Fibroblast of the aortic adventitia (primary cell): Measurements from ENCODE around the gene CACNA1D. TPM values are rescaled to one million over a fixed set of nuclear protein-coding genes. Genes with fewer than 3 reads are reported as not detected.

Experiments used
- DNase-seq: peaks from one replicate; pipeline ENCODE4 v3.0.0-alpha.2; 2010; ENCODE audit warnings: low read depth
- H3K4me3 ChIP-seq: 2 replicates; pipeline ENCODE4 v1.5.1; 2011; ENCODE audit warnings: low read depth, mild to moderate bottlenecking, control low read depth, low read length, moderate library complexity
- CTCF ChIP-seq: IDR thresholded peaks from 2 replicates; pipeline ENCODE4 v1.5.1; 2011; ENCODE audit warnings: mild to moderate bottlenecking, low read length, control low read depth, inconsistent platforms; ENCODE audit not compliant: insufficient read depth
- total RNA-seq: library from RNA; depleted of rRNA; stranded (reverse); fragments of >200 nt; gene quantifications from 2 replicates; pipeline ENCODE4 v1.2.3, GENCODE V29; 2012; ENCODE audit warnings: low replicate concordance

The CACNA1D gene
- total RNA-seq, 1 donor, result 1.9 TPM

DNA sequence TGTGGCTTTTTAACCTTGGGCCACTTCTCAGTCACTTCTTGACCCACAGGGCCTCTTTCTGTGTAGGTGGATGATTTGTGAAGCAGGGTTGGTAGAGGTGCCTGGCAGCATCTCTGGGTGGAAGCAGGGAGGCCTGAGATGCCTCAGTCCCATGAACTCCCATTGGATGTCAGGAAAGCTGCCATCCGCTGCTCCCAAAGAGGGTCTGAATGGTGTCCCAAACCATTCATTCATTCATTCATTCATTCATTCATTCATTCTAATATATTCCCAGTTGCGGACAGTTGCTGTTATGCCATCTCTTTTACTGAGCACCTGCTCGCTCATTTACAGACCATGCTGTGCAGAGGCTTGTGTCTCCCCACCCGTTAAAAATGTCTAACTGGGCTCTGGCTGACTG is 253.1 kb downstream of the CACNA1D start:
- H3K4me3 ChIP-seq, result no peak overlapping the region
- no peak for TF ChIP-seq CTCF
- no peak for DNase-seq

GRCh38 chr3:53748512-53749271 is 254.3 kb downstream of the CACNA1D start:
- TF ChIP-seq CTCF, result no peak
- no peak overlapping the region for H3K4me3 ChIP-seq
- no peak for DNase-seq

DNA sequence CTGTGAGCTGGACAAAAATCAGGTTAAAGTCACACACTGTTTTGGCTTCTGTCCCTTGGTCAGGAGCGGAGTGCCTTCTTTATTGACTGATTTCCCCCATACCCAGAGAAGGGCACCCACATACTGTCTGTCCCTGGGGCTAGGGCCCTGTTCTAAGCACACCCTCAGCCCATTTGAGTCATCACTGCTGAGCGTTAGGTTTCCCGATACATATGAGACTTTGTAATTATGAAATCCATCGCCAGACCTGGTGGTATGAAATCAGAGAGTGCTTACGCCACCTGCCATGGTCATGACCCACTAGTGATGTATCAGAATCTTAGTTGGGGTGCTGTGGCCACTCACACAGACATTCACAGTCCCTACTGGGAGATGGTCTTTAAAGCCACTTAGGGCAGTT is 255.0 kb downstream of the CACNA1D start:
- no peak for DNase-seq
- no peak for TF ChIP-seq CTCF
- no peak overlapping the region for H3K4me3 ChIP-seq

GRCh38 chr3:53750253-53751210 is 256.1 kb downstream of the CACNA1D start:
- no peak for TF ChIP-seq CTCF
- DNase-seq, result no peak
- H3K4me3 ChIP-seq, result no peak overlapping the region

DNA sequence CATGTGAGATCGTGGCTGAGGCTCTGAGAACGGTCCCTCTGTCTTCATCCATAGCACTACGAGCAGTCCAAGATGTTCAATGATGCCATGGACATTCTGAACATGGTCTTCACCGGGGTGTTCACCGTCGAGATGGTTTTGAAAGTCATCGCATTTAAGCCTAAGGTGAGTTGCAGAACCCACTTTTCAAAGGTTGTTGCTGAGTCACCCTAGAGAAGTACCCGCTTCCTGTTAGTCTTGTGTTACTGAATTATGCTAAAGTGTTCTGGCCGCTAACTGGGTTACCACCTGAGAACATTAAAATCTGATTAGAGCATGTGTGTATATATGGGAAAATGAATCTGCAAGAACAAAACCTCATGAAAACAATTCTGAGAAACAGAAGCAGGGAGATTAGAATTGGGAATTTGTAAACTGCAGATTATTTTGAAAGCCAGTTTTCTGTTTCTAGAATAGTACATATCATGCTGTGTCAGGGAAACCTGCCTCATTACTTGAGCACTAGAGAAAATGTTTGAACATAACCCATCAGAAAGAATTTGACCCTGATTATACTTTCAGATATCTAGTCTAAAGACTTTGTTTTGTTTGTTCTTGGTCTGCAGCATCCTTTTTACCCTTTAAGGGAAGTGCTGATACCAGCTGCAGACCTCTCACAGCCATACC is 259.2 kb downstream of the CACNA1D start:
- TF ChIP-seq CTCF, result no peak
- no peak for DNase-seq
- H3K4me3 ChIP-seq, result no peak overlapping the region

- no peak for TF ChIP-seq CTCF
- no peak overlapping the region for H3K4me3 ChIP-seq
- DNase-seq, result no peak
Measured at GRCh38 chr3:53754325-53754724, 259.9 kb downstream of the CACNA1D start.
